Hepatocyte (in vitro differentiated cells): ENCODE results near the gene GNG12. TPM values are rescaled to one million over a fixed set of nuclear protein-coding genes. Genes with fewer than 3 reads are reported as not detected.

Experiments used
- DNase-seq: peaks from one replicate; pipeline ENCODE4 v3.0.0-alpha.2; 2016; ENCODE audit warnings: low spot score
- H2AFZ ChIP-seq: fragments of 200-600 bp; sonication (generic); 2 replicates; pipeline ENCODE4 v1.6.0; 2016; ENCODE audit warnings: antibody characterized with exemption, mild to moderate bottlenecking
- H3K27ac ChIP-seq: fragments of 200-600 bp; sonication (generic); 2 replicates; pipeline ENCODE4 v1.5.1; 2016; ENCODE audit warnings: mild to moderate bottlenecking
- H3K27me3 ChIP-seq: fragments of 200-600 bp; sonication (generic); 2 replicates; pipeline ENCODE4 v1.6.1; 2016
- H3K36me3 ChIP-seq: fragments of 200-600 bp; sonication (generic); replicated peaks from 2 replicates; pipeline ENCODE4 v1.5.1; 2016; ENCODE audit warnings: low read depth; ENCODE audit not compliant: insufficient read depth
- H3K4me1 ChIP-seq: fragments of 200-600 bp; sonication (generic); 2 replicates; pipeline ENCODE4 v1.5.1; 2016; ENCODE audit warnings: mild to moderate bottlenecking, moderate library complexity; ENCODE audit not compliant: insufficient read depth
- H3K4me2 ChIP-seq: fragments of 200-600 bp; sonication (generic); 2 replicates; pipeline ENCODE4 v1.6.0; 2016
- H3K4me3 ChIP-seq: fragments of 200-600 bp; sonication (generic); 2 replicates; pipeline ENCODE4 v1.5.1; 2016; ENCODE audit warnings: mild to moderate bottlenecking
- H3K79me2 ChIP-seq: fragments of 200-600 bp; sonication (generic); 2 replicates; pipeline ENCODE4 v1.6.0; 2017; ENCODE audit warnings: mild to moderate bottlenecking
- H3K9me2 ChIP-seq: fragments of 200-600 bp; sonication (generic); replicated peaks from 2 replicates; pipeline ENCODE4 v1.6.0; 2017; ENCODE audit warnings: mild to moderate bottlenecking; ENCODE audit not compliant: insufficient read depth
- H3K9me3 ChIP-seq: fragments of 200-600 bp; sonication (generic); 2 replicates; pipeline ENCODE4 v1.5.1; 2016; ENCODE audit warnings: low read depth, mild to moderate bottlenecking
- H4K20me1 ChIP-seq: fragments of 200-600 bp; sonication (generic); 2 replicates; pipeline ENCODE4 v1.6.0; 2016; ENCODE audit warnings: mild to moderate bottlenecking; ENCODE audit not compliant: insufficient read depth, poor library complexity, severe bottlenecking
- EZH2 ChIP-seq: fragments of 200-600 bp; sonication (generic); IDR thresholded peaks from 2 replicates; pipeline ENCODE4 v1.6.1; 2016; ENCODE audit warnings: antibody characterized with exemption, mild to moderate bottlenecking, borderline replicate concordance
- EZH2phosphoT487 ChIP-seq: fragments of 200-600 bp; sonication (generic); IDR thresholded peaks from one replicate; pipeline ENCODE4 v1.6.1; 2018; ENCODE audit warnings: antibody characterized with exemption, mild to moderate bottlenecking, low read depth, moderate library complexity; ENCODE audit not compliant: unreplicated experiment, severe bottlenecking
- WGBS: methylation state at CpG from one replicate; pipeline ENCODE4 v1.1.6; 2016; ENCODE audit warnings: low lambda C conversion rate; ENCODE audit errors: missing lambda C conversion rate; 5-methylcytosine and 5-hydroxymethylcytosine counted together
- polyA plus RNA-seq: library from polyadenylated mRNA; unstranded; fragments of >200 nt; fragmentation: Nextera tagmentation; extraction: Ambion mirVana; gene quantifications from 2 replicates; pipeline ENCODE4 v1.2.1, GENCODE V29; 2016
- total RNA-seq: library from RNA; depleted of rRNA; stranded (reverse); fragments of >200 nt; gene quantifications from 2 replicates; pipeline ENCODE4 v1.2.3, GENCODE V29; 2014
- TF ChIP-seq, protein P1 (sequence below): fragments of 200-600 bp; sonication (generic); IDR thresholded peaks from 2 replicates; pipeline ENCODE4 v1.5.1; 2016; ENCODE audit warnings: antibody characterized with exemption, mild to moderate bottlenecking; ENCODE audit not compliant: poor library complexity

Gene GNG12
- total and polyA plus RNA-seq, 2 experiments from 2014 or later = 49.6 to 108 TPM

- TF ChIP-seq, protein P1, sequence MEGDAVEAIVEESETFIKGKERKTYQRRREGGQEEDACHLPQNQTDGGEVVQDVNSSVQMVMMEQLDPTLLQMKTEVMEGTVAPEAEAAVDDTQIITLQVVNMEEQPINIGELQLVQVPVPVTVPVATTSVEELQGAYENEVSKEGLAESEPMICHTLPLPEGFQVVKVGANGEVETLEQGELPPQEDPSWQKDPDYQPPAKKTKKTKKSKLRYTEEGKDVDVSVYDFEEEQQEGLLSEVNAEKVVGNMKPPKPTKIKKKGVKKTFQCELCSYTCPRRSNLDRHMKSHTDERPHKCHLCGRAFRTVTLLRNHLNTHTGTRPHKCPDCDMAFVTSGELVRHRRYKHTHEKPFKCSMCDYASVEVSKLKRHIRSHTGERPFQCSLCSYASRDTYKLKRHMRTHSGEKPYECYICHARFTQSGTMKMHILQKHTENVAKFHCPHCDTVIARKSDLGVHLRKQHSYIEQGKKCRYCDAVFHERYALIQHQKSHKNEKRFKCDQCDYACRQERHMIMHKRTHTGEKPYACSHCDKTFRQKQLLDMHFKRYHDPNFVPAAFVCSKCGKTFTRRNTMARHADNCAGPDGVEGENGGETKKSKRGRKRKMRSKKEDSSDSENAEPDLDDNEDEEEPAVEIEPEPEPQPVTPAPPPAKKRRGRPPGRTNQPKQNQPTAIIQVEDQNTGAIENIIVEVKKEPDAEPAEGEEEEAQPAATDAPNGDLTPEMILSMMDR = no peak
- TF ChIP-seq EZH2 = no peak
- no peak for TF ChIP-seq EZH2phosphoT487
- WGBS = 26% methylated on average over 8 of the region's 8 CpGs
- H3K4me2 ChIP-seq = peak overlapping the region; percentile 75
- no peaks in the 10 kb centered on the region for H3K9me2 ChIP-seq
- H3K27ac ChIP-seq = peak overlapping the region; percentile 85
- peaks cover 31% of the 10 kb centered on the region for H3K79me2 ChIP-seq
- no peak overlapping the region for H2AFZ ChIP-seq
- H3K36me3 ChIP-seq = no peaks in the 10 kb centered on the region
- no peak overlapping the region for H3K4me3 ChIP-seq
- no peaks in the 10 kb centered on the region for H3K27me3 ChIP-seq
- DNase-seq = peak; percentile 73
- no peaks in the 10 kb centered on the region for H4K20me1 ChIP-seq
- peaks cover 39% of the 10 kb centered on the region for H3K4me1 ChIP-seq
- no peaks in the 10 kb centered on the region for H3K9me3 ChIP-seq
Observed at GRCh38 chr1:67749844-67750690, 83.2 kb downstream of the GNG12 start.

DNA sequence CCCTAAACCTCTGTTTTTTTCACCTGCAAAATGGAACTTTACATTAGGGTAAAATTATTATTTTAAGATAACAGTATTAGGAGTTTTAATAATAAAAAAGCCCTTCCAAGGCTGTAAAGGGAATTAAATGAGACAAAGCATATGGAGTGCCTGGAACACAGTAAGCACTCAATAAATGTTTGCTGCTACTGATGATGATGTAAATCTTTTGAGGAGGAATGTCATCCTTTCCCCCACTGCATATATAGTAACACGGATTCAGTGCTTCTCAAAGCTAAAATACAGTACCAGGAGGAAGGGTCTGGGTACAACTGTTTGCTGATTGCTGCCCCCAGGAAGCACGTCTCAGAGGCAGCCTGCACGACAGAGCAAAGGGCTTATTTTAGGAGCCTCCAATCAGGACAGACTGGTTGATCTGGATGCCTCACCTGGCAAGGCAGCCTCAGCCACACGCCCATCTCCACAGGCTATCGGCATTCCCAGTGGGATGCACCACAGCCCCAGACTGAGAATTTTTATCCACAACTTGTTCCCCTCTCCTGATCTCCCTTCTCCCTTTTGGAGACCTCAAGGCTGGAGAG is 83.9 kb downstream of the GNG12 start:
- Histone ChIP-seq H3K4me2 (peak overlapping the region; percentile 75), H3K27me3 (no peaks in the 10 kb centered on the region), H3K4me3 (no peak overlapping the region), H3K27ac (peak overlapping the region; percentile 85), H3K4me1 (peaks cover 39% of the 10 kb centered on the region), H3K9me2 (no peaks in the 10 kb centered on the region), H4K20me1 (no peaks in the 10 kb centered on the region), H2AFZ (no peak overlapping the region), H3K79me2 (peaks cover 24% of the 10 kb centered on the region), H3K9me3 (no peaks in the 10 kb centered on the region), H3K36me3 (no peaks in the 10 kb centered on the region)
- no peak for DNase-seq
- 21% methylated on average over 5 of the region's 5 CpGs for WGBS
- TF ChIP-seq, protein P1 = no peak
- TF ChIP-seq EZH2 (no peak), EZH2phosphoT487 (no peak)

DNA sequence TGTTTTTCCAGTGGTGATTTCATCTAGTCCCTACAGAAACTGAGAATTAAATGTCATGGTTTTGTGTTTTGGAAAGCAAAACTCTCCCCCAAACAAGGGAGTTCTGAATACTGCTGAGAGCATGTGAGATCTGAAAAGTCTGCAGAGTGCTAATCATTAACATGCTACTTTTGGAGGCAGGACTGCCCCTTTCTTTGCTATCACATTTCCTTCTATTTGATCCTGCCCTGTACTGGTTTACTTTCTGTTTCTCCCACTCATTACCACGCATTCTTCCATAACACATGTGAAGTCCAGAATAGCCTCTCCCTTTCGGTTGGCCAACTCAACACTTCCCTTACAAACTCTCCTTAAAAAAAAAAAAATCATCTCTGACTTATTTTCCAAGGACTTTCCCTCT is 84.6 kb downstream of the GNG12 start:
- peak overlapping the region; percentile 75 for H3K4me2 ChIP-seq
- H3K4me1 ChIP-seq = peaks cover 39% of the 10 kb centered on the region
- 16% methylated on average over 2 of the region's 2 CpGs for WGBS
- peak overlapping the region; percentile 85 for H3K27ac ChIP-seq
- no peaks in the 10 kb centered on the region for H3K36me3 ChIP-seq
- H4K20me1 ChIP-seq = no peaks in the 10 kb centered on the region
- TF ChIP-seq, protein P1 = no peak
- TF ChIP-seq EZH2phosphoT487 (no peak), EZH2 (no peak)
- no peak overlapping the region for H2AFZ ChIP-seq
- H3K79me2 ChIP-seq = peaks cover 24% of the 10 kb centered on the region
- H3K9me2 ChIP-seq = no peaks in the 10 kb centered on the region
- H3K4me3 ChIP-seq = peak overlapping the region; percentile 13
- no peaks in the 10 kb centered on the region for H3K9me3 ChIP-seq
- peak; percentile 60 for DNase-seq
- no peaks in the 10 kb centered on the region for H3K27me3 ChIP-seq
